Esophagus squamous epithelium (tissue), 4 donors: ENCODE measurements around the gene HOXA13.

Source experiments
- POLR2A ChIP-seq, 4 donors: fragments of 450-650 bp; IDR thresholded peaks; one replicate each; pipeline ENCODE4 v1.6.1; 2017; ENCODE audit warnings: antibody characterized with exemption in 4 of 4, mild to moderate bottlenecking in 4 of 4, moderate library complexity in 3 of 4
- TF ChIP-seq, protein P1 (sequence below), 6 experiments: fragments of 450-650 bp in 4 of 6; fragments of 200-600 bp in 2 of 6; sonication (generic) in 2 of 6; IDR thresholded peaks; one replicate each; pipeline ENCODE4 v1.5.1; 2016 to 2019; ENCODE audit warnings: antibody characterized with exemption in 6 of 6, mild to moderate bottlenecking in 4 of 6, moderate library complexity in 4 of 6

DNA sequence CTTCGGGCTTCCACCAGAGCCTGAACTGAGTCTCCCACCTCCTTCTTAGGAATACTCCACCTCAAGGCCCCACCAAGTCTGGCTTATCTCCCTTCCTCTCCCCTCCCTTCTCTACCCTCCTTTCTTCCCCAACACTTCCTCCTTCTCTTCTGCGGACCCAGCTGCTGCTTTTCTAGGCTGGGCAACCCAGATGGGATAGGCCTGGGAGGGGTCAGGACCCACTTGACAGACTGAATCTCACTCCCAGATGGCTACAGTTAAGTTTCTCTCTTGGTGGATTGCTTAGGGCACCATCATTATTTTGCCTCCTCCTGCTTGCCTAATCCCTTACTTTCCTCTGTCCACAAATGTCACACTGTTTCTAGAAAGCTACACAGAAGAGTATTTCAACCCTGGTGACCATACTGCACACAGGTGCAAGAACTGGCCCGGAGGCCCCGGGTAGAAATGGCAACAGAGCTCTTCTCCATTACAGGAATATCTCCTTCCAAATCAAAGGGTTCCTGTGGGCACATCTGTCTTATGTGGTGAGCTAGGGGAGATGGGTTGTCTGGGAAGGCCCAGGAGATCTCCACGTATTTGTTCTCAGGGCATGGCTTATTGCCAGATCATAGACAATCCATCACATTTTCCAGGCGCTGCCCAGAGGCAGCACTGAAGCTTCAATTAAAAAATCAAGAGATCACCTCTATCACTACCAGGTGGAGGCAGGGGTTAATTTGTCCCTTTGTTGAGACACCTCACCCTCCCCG is 9.7 kb downstream of the HOXA13 start:
- TF ChIP-seq, protein P1, sequence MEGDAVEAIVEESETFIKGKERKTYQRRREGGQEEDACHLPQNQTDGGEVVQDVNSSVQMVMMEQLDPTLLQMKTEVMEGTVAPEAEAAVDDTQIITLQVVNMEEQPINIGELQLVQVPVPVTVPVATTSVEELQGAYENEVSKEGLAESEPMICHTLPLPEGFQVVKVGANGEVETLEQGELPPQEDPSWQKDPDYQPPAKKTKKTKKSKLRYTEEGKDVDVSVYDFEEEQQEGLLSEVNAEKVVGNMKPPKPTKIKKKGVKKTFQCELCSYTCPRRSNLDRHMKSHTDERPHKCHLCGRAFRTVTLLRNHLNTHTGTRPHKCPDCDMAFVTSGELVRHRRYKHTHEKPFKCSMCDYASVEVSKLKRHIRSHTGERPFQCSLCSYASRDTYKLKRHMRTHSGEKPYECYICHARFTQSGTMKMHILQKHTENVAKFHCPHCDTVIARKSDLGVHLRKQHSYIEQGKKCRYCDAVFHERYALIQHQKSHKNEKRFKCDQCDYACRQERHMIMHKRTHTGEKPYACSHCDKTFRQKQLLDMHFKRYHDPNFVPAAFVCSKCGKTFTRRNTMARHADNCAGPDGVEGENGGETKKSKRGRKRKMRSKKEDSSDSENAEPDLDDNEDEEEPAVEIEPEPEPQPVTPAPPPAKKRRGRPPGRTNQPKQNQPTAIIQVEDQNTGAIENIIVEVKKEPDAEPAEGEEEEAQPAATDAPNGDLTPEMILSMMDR (IDR thresholded peaks at IDR 0.05): no peak
- TF ChIP-seq POLR2A (IDR thresholded peaks at IDR 0.05): no peak
